GM12865 (cell line): ENCODE results near the gene GPR139.

Source experiments
- DNase-seq: peaks from one replicate; pipeline ENCODE4 v3.0.0; 2010; ENCODE audit warnings: low read depth
- H3K4me3 ChIP-seq: 2 replicates; pipeline ENCODE4 v1.5.1; 2011; ENCODE audit warnings: mild to moderate bottlenecking, low read depth, low read length, control low read depth
- TF ChIP-seq, protein P1 (sequence below): IDR thresholded peaks from 2 replicates; pipeline ENCODE4 v1.5.1; 2011; ENCODE audit warnings: low read length, control low read depth, low read depth, inconsistent platforms; ENCODE audit not compliant: insufficient read depth; ENCODE audit errors: missing control alignments

GPR139 gene

GRCh38 chr16:19997734-19998133 is 76.0 kb downstream of the GPR139 start:
- TF ChIP-seq, protein P1, sequence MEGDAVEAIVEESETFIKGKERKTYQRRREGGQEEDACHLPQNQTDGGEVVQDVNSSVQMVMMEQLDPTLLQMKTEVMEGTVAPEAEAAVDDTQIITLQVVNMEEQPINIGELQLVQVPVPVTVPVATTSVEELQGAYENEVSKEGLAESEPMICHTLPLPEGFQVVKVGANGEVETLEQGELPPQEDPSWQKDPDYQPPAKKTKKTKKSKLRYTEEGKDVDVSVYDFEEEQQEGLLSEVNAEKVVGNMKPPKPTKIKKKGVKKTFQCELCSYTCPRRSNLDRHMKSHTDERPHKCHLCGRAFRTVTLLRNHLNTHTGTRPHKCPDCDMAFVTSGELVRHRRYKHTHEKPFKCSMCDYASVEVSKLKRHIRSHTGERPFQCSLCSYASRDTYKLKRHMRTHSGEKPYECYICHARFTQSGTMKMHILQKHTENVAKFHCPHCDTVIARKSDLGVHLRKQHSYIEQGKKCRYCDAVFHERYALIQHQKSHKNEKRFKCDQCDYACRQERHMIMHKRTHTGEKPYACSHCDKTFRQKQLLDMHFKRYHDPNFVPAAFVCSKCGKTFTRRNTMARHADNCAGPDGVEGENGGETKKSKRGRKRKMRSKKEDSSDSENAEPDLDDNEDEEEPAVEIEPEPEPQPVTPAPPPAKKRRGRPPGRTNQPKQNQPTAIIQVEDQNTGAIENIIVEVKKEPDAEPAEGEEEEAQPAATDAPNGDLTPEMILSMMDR: no peak
- no peak overlapping the region for H3K4me3 ChIP-seq
- DNase-seq: no peak

- TF ChIP-seq, protein P1: no peak
- DNase-seq: no peak
- no peak overlapping the region for H3K4me3 ChIP-seq
Measured at GRCh38 chr16:19997264-19997663, 76.4 kb downstream of the GPR139 start.

- no peak for DNase-seq
- H3K4me3 ChIP-seq: no peak overlapping the region
- TF ChIP-seq, protein P1: no peak
Measured at GRCh38 chr16:19994466-19995170, 79.1 kb downstream of the GPR139 start.

DNA sequence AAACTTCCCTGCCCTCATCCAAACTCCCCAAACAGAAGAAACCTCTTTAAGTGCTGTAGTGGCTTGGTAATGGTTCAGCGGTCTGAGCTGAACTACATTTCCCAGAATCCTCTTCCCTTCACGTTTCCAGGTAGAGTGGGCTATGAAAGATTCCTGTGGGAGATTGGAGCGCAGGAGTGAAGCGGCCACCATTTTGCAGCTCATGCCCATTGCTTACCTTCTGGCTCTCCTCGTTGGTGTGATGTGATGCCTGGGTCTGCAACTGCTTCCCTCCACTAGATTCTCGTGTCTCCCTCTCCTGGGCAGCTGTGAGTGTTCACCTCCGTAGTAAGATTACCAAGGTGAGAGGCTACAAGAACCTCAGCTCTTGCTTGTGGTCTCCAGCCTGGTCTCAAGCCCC is 82.1 kb downstream of the GPR139 start:
- DNase-seq: no peak
- H3K4me3 ChIP-seq: no peak overlapping the region
- TF ChIP-seq, protein P1: no peak

GRCh38 chr16:19984135-19984534 is 89.6 kb downstream of the GPR139 start:
- H3K4me3 ChIP-seq: no peak overlapping the region
- DNase-seq: no peak
- TF ChIP-seq, protein P1: no peak
